ENCODE data around the gene SH3TC1.

SH3TC1 gene

GRCh38 chr4:8247047-8247930 lies 48.2 kb downstream of the SH3TC1 start:
- DNase-seq = no peak

GRCh38 chr4:8248091-8248490 lies 49.0 kb downstream of the SH3TC1 start:
- no peak for DNase-seq

- DNase-seq = no peak
Measured at GRCh38 chr4:8250227-8250626, 51.1 kb downstream of the SH3TC1 start.

- no peak for DNase-seq
Measured at GRCh38 chr4:8250637-8251036, 51.5 kb downstream of the SH3TC1 start.

- DNase-seq = no peak
Measured at GRCh38 chr4:8251110-8251883, 52.2 kb downstream of the SH3TC1 start.

- DNase-seq = no peak
Measured at GRCh38 chr4:8252301-8253173, 53.4 kb downstream of the SH3TC1 start.

- DNase-seq = no peak
Measured at GRCh38 chr4:8254076-8254475, 55.0 kb downstream of the SH3TC1 start.

- DNase-seq = no peak
Measured at GRCh38 chr4:8255698-8256441, 56.8 kb downstream of the SH3TC1 start.

GRCh38 chr4:8257854-8258253 lies 58.8 kb downstream of the SH3TC1 start:
- DNase-seq = no peak

- no peak for DNase-seq
Measured at GRCh38 chr4:8258552-8259212, 59.6 kb downstream of the SH3TC1 start.

- DNase-seq = no peak
Measured at GRCh38 chr4:8259743-8260430, 60.8 kb downstream of the SH3TC1 start.

- DNase-seq = peak; percentile 39
Measured at GRCh38 chr4:8260656-8261111, 61.6 kb downstream of the SH3TC1 start.

- no peak for DNase-seq
Measured at GRCh38 chr4:8261851-8262535, 62.9 kb downstream of the SH3TC1 start.

- DNase-seq = no peak
Measured at GRCh38 chr4:8262637-8263322, 63.7 kb downstream of the SH3TC1 start.

GRCh38 chr4:8263397-8263796 lies 64.3 kb downstream of the SH3TC1 start:
- DNase-seq = no peak

- DNase-seq = no peak
Measured at GRCh38 chr4:8264106-8264505, 65.0 kb downstream of the SH3TC1 start.

- DNase-seq = no peak
Measured at GRCh38 chr4:8265171-8265929, 66.3 kb downstream of the SH3TC1 start.

- DNase-seq = no peak
Measured at GRCh38 chr4:8266088-8266487, 67.0 kb downstream of the SH3TC1 start.

GRCh38 chr4:8266508-8266907 lies 67.4 kb downstream of the SH3TC1 start:
- no peak for DNase-seq

Measured in NCI-H345 (cell line).